ENCODE measurements around the gene KRTAP12-3.
"Not testable (repeated sequence)": the region's sequence is repeated elsewhere in the genome, so short reads cannot be mapped to it uniquely, and the experiment has no call there.

- not testable (repeated sequence) for TF ChIP-seq ZNF274 (IDR thresholded peaks at IDR 0.05; ENCODE audit: low read depth, low read length); YY1 (IDR thresholded peaks at IDR 0.05; ENCODE audit: insufficient read depth, insufficient read length); SUZ12 (IDR thresholded peaks at IDR 0.05; ENCODE audit: extremely low read depth, insufficient read depth, insufficient read length)
Measured at GRCh38 chr21:44661567-44661966, 3.8 kb downstream of the KRTAP12-3 start.

Measured in NT2/D1 (cell line).